HEK293 (cell line): ENCODE measurements around the gene DENND6B.

Source experiments
- CTCF ChIA-PET: fragments of 350-600 bp; formaldehyde crosslinking; extraction: SDS; loops from one replicate; lab custom pipeline; 2021; ENCODE audit warnings: antibody characterized with exemption; lab: Yijun Ruan, JAX
- POLR2A ChIA-PET: fragments of 300-600 bp; formaldehyde crosslinking; extraction: SDS; loops from one replicate; lab custom pipeline; 2020; ENCODE audit warnings: antibody characterized with exemption, inconsistent platforms; lab: Yijun Ruan, JAX
- H3K27ac ChIP-seq: fragments of 200-500 bp; sonication (Bioruptor generic); 2 replicates; pipeline ENCODE4 v1.5.1; 2014; ENCODE audit warnings: low read depth, low read length, control low read depth, inconsistent platforms; ENCODE audit errors: extremely low read depth
- H3K36me3 ChIP-seq, 2 experiments: fragments of 200-500 bp in 1 of 2; sonication (Bioruptor generic) in 1 of 2; 1 replicate in 1 of 2; 2 replicates in 1 of 2; pipeline ENCODE4 v1.5.1; 2014 to 2017; ENCODE audit warnings: inconsistent platforms in 2 of 2, low read length in 2 of 2; ENCODE audit not compliant: control insufficient read depth in 2 of 2, insufficient read depth in 1 of 2
- H3K4me1 ChIP-seq: fragments of 200-500 bp; sonication (Bioruptor generic); 2 replicates; pipeline ENCODE4 v1.5.1; 2014; ENCODE audit warnings: mild to moderate bottlenecking, low read length, inconsistent platforms; ENCODE audit not compliant: control insufficient read depth, insufficient read depth
- H3K4me3 ChIP-seq: 2 replicates; pipeline ENCODE4 v1.5.1; 2011; ENCODE audit warnings: low read depth, mild to moderate bottlenecking, control low read depth, low read length, moderate library complexity
- H3K9me3 ChIP-seq: fragments of 200-500 bp; sonication (Bioruptor generic); 2 replicates; pipeline ENCODE4 v1.5.1; 2014; ENCODE audit warnings: low read depth, low read length, inconsistent platforms; ENCODE audit not compliant: control insufficient read depth, insufficient read depth
- GLIS2 ChIP-seq: fragments of 450-650 bp; formaldehyde crosslinking; IDR thresholded peaks from 2 replicates; pipeline ENCODE4 v1.5.1; 2016; ENCODE audit warnings: missing biosample characterization, missing genetic modification characterization
- IKZF3 ChIP-seq: fragments of 450-650 bp; IDR thresholded peaks from 2 replicates; pipeline ENCODE4 v1.5.0; 2018; ENCODE audit warnings: missing biosample characterization, mild to moderate bottlenecking, missing genetic modification characterization, moderate library complexity
- SCRT2 ChIP-seq: fragments of 450-650 bp; formaldehyde crosslinking; IDR thresholded peaks from 2 replicates; pipeline ENCODE4 v1.5.1; 2016; ENCODE audit warnings: missing biosample characterization, missing genetic modification characterization
- SP2 ChIP-seq: fragments of 450-650 bp; formaldehyde crosslinking; IDR thresholded peaks from 2 replicates; pipeline ENCODE4 v1.5.1; 2016; ENCODE audit warnings: missing biosample characterization, missing genetic modification characterization
- SP7 ChIP-seq: fragments of 450-650 bp; formaldehyde crosslinking; IDR thresholded peaks from 2 replicates; pipeline ENCODE4 v1.5.1; 2016; ENCODE audit warnings: missing biosample characterization, missing genetic modification characterization
- WT1 ChIP-seq: fragments of 450-650 bp; formaldehyde crosslinking; IDR thresholded peaks from 2 replicates; pipeline ENCODE4 v1.5.1; 2016; ENCODE audit warnings: missing biosample characterization, missing genetic modification characterization
- ZBTB8A ChIP-seq: fragments of 450-650 bp; formaldehyde crosslinking; IDR thresholded peaks from 2 replicates; pipeline ENCODE4 v1.5.1; 2016; ENCODE audit warnings: missing biosample characterization, missing genetic modification characterization
- ZFP41 ChIP-seq: fragments of 450-650 bp; formaldehyde crosslinking; IDR thresholded peaks from 2 replicates; pipeline ENCODE4 v1.5.1; 2016; ENCODE audit warnings: missing biosample characterization, missing genetic modification characterization, borderline replicate concordance
- ZNF133 ChIP-seq: fragments of 450-650 bp; formaldehyde crosslinking; IDR thresholded peaks from 2 replicates; pipeline ENCODE4 v1.5.1; 2016; ENCODE audit warnings: missing biosample characterization, missing genetic modification characterization
- ZNF155 ChIP-seq: fragments of 450-650 bp; formaldehyde crosslinking; IDR thresholded peaks from 2 replicates; pipeline ENCODE4 v1.5.1; 2016; ENCODE audit warnings: missing biosample characterization, missing genetic modification characterization
- ZNF202 ChIP-seq: fragments of 450-650 bp; formaldehyde crosslinking; IDR thresholded peaks from 2 replicates; pipeline ENCODE4 v1.5.1; 2016; ENCODE audit warnings: missing biosample characterization, missing genetic modification characterization, borderline replicate concordance
- ZNF266 ChIP-seq: fragments of 450-650 bp; formaldehyde crosslinking; IDR thresholded peaks from 2 replicates; pipeline ENCODE4 v1.5.1; 2016; ENCODE audit warnings: missing biosample characterization, missing genetic modification characterization, low read depth
- ZNF292 ChIP-seq: fragments of 450-650 bp; formaldehyde crosslinking; IDR thresholded peaks from 2 replicates; pipeline ENCODE4 v1.5.1; 2016; ENCODE audit warnings: low read depth, missing biosample characterization, missing genetic modification characterization, borderline replicate concordance
- ZNF37A ChIP-seq: fragments of 450-650 bp; IDR thresholded peaks from 2 replicates; pipeline ENCODE4 v1.5.1; 2018; ENCODE audit warnings: missing biosample characterization, missing genetic modification characterization
- ZNF433 ChIP-seq: fragments of 450-650 bp; formaldehyde crosslinking; IDR thresholded peaks from 2 replicates; pipeline ENCODE4 v1.5.1; 2016; ENCODE audit warnings: missing biosample characterization, missing genetic modification characterization, low read depth
- ZNF473 ChIP-seq: fragments of 450-650 bp; formaldehyde crosslinking; IDR thresholded peaks from 2 replicates; pipeline ENCODE4 v1.5.1; 2017; ENCODE audit warnings: missing biosample characterization, missing genetic modification characterization
- ZNF544 ChIP-seq: fragments of 450-650 bp; formaldehyde crosslinking; IDR thresholded peaks from 2 replicates; pipeline ENCODE4 v1.5.0; 2017; ENCODE audit warnings: missing biosample characterization, missing genetic modification characterization
- ZNF596 ChIP-seq: fragments of 450-650 bp; IDR thresholded peaks from 2 replicates; pipeline ENCODE4 v1.5.0; 2018; ENCODE audit warnings: missing biosample characterization, mild to moderate bottlenecking, missing genetic modification characterization, moderate library complexity
- ZNF654 ChIP-seq: fragments of 450-650 bp; formaldehyde crosslinking; IDR thresholded peaks from 2 replicates; pipeline ENCODE4 v1.5.1; 2016; ENCODE audit warnings: low read depth, missing biosample characterization, missing genetic modification characterization
- ZNF670 ChIP-seq: fragments of 450-650 bp; formaldehyde crosslinking; IDR thresholded peaks from 2 replicates; pipeline ENCODE4 v1.5.1; 2016; ENCODE audit warnings: missing biosample characterization, missing genetic modification characterization, low read depth
- ZNF76 ChIP-seq: fragments of 450-650 bp; formaldehyde crosslinking; IDR thresholded peaks from 2 replicates; pipeline ENCODE4; 2016; ENCODE audit warnings: low read depth, missing biosample characterization, missing genetic modification characterization, borderline replicate concordance
- ZNF785 ChIP-seq: fragments of 450-650 bp; formaldehyde crosslinking; IDR thresholded peaks from 2 replicates; pipeline ENCODE4 v1.5.1; 2016; ENCODE audit warnings: missing biosample characterization, missing genetic modification characterization
- ZNF830 ChIP-seq: fragments of 450-650 bp; IDR thresholded peaks from 2 replicates; pipeline ENCODE4 v1.5.0; 2018; ENCODE audit warnings: missing biosample characterization, missing genetic modification characterization, low read depth, mild to moderate bottlenecking, moderate library complexity
- TF ChIP-seq, protein P1 (sequence below): fragments of 450-650 bp; formaldehyde crosslinking; IDR thresholded peaks from 2 replicates; pipeline ENCODE4 v1.5.1; 2017; ENCODE audit warnings: missing biosample characterization, missing genetic modification characterization
- TF ChIP-seq, protein P2 (sequence below): fragments of 450-650 bp; formaldehyde crosslinking; IDR thresholded peaks from 2 replicates; pipeline ENCODE4 v1.5.1; 2016; ENCODE audit warnings: missing biosample characterization, missing genetic modification characterization
- TF ChIP-seq, protein P3 (sequence below): sonication (generic); formaldehyde crosslinking; IDR thresholded peaks from 2 replicates; pipeline ENCODE4 v1.8.1; 2022; ENCODE audit warnings: mild to moderate bottlenecking, moderate library complexity, missing genetic modification reagents
- TF ChIP-seq, protein P4 (sequence below): fragments of 450-650 bp; formaldehyde crosslinking; IDR thresholded peaks from 2 replicates; pipeline ENCODE4 v1.5.1; 2017; ENCODE audit warnings: missing biosample characterization, missing genetic modification characterization
- TF ChIP-seq, protein P5 (sequence below): fragments of 450-650 bp; formaldehyde crosslinking; IDR thresholded peaks from 2 replicates; pipeline ENCODE4 v1.5.1; 2016; ENCODE audit warnings: missing biosample characterization, missing genetic modification characterization

Gene DENND6B

DNA sequence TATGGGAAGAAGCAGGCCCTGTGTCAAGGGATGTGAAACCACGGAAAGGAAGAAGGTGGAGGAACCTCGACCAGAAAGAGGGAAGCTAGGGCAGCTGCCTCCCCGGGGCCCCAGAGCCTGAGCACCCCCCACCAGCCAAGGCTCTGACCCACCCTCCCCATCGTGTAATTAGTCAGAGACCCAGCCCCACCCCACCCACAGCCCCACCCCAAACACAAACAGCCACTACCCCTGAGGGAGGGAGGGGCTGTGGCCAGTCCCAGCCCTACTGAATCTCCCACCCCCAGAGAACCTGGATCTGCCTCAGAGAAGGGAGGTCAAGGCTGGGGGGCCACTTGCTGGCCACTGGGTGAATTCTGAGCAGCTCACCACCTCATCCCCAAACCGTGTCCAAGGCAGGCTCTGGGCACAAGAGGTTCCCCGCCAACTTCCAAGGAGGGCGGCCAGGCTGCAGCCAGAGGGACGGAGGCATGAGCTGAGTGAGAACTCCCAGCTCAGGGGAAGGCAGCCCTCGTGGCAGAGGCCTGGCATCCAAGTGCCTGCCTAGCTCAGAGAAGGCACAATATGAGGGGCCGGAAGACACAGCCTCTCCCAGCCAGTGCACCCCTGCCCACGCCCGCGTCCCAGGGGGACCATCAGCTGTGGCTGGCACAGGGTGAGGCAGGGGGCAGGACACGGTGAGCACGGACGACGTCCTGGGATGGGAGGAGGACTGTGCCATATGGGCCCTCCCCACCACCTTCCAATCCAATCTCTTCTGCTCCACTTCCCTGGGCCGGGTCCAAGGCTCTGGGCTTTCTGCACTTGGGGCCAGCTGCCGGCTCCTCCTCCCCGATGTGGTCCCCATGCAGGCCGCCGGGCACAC is 22.1 kb downstream of the DENND6B start (continued):
- no peak for TF ChIP-seq ZNF433 (tag by site-specific recombination)
- peak; percentile 42; the same call in 1 of the 2 replicates for TF ChIP-seq SP2 (tag by site-specific recombination)
- TF ChIP-seq ZNF785 (tag by site-specific recombination) = no peak
- TF ChIP-seq ZNF654 (tag by site-specific recombination) = no peak
- no peak for TF ChIP-seq ZNF202 (tag by site-specific recombination)
- TF ChIP-seq WT1 = no peak
- TF ChIP-seq, protein P1, sequence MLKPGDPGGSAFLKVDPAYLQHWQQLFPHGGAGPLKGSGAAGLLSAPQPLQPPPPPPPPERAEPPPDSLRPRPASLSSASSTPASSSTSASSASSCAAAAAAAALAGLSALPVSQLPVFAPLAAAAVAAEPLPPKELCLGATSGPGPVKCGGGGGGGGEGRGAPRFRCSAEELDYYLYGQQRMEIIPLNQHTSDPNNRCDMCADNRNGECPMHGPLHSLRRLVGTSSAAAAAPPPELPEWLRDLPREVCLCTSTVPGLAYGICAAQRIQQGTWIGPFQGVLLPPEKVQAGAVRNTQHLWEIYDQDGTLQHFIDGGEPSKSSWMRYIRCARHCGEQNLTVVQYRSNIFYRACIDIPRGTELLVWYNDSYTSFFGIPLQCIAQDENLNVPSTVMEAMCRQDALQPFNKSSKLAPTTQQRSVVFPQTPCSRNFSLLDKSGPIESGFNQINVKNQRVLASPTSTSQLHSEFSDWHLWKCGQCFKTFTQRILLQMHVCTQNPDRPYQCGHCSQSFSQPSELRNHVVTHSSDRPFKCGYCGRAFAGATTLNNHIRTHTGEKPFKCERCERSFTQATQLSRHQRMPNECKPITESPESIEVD (tag by site-specific recombination) = no peak
- TF ChIP-seq ZNF670 (tag by site-specific recombination) = no peak
- TF ChIP-seq, protein P2, sequence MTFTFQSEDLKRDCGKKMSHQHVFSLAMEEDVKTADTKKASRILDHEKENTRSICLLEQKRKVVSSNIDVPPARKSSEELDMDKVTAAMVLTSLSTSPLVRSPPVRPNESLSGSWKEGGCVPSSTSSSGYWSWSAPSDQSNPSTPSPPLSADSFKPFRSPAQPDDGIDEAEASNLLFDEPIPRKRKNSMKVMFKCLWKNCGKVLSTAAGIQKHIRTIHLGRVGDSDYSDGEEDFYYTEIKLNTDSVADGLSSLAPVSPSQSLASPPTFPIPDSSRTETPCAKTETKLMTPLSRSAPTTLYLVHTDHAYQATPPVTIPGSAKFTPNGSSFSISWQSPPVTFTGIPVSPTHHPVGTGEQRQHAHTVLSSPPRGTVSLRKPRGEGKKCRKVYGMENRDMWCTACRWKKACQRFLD (tag by site-specific recombination) = no peak
- TF ChIP-seq SCRT2 = no peak
- TF ChIP-seq, protein P3, sequence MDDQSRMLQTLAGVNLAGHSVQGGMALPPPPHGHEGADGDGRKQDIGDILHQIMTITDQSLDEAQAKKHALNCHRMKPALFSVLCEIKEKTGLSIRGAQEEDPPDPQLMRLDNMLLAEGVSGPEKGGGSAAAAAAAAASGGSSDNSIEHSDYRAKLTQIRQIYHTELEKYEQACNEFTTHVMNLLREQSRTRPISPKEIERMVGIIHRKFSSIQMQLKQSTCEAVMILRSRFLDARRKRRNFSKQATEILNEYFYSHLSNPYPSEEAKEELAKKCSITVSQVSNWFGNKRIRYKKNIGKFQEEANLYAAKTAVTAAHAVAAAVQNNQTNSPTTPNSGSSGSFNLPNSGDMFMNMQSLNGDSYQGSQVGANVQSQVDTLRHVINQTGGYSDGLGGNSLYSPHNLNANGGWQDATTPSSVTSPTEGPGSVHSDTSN (CRISPR knock-in tag) = no peak
- TF ChIP-seq, protein P4, sequence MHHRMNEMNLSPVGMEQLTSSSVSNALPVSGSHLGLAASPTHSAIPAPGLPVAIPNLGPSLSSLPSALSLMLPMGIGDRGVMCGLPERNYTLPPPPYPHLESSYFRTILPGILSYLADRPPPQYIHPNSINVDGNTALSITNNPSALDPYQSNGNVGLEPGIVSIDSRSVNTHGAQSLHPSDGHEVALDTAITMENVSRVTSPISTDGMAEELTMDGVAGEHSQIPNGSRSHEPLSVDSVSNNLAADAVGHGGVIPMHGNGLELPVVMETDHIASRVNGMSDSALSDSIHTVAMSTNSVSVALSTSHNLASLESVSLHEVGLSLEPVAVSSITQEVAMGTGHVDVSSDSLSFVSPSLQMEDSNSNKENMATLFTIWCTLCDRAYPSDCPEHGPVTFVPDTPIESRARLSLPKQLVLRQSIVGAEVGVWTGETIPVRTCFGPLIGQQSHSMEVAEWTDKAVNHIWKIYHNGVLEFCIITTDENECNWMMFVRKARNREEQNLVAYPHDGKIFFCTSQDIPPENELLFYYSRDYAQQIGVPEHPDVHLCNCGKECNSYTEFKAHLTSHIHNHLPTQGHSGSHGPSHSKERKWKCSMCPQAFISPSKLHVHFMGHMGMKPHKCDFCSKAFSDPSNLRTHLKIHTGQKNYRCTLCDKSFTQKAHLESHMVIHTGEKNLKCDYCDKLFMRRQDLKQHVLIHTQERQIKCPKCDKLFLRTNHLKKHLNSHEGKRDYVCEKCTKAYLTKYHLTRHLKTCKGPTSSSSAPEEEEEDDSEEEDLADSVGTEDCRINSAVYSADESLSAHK (tag by site-specific recombination) = no peak
- no peak; the same call in 1 of the 2 replicates for TF ChIP-seq SP7 (tag by site-specific recombination)
- no peak for TF ChIP-seq GLIS2
- TF ChIP-seq ZBTB8A (tag by site-specific recombination) = no peak

DNA sequence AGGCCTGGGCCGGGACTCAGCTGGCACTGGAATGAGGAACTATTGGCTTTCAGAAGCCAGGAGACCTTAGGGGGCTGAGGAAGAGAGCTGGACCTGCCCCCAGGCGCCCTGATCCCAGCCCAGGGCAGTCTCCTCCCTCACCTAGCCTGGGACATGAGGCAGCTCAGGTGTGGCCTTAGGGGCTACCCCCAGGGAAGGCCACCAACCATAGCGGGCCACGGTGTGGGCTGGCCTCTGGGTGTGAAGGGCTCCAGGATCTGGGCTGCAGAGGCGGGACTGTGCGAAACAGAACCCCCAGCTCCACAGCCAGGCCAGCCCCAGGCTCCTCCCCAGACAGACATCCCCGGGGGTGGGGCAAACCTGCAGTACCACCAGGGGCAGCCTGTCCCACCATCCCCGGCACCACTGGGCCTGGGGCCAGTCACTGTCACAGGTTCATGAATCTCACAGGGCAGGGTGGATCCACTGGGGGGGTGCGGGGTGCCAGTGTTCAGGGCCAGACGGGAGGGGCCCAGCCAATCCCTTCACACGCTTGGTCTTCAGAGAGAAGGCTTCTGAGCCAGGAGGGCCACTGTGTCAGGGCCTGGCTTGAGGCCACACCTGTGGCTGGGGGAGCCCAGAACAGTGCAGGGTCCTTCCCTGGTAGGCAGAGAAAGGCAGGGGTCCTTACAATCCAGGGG is 22.8 kb downstream of the DENND6B start:
- Histone ChIP-seq H3K4me1 (peaks cover 21% of the 10 kb centered on the region), H3K27ac (peak overlapping the region; percentile 56), H3K4me3 (no peak overlapping the region), H3K9me3 (no peaks in the 10 kb centered on the region), H3K36me3 (peaks cover 0 to 40% of the 10 kb centered on the region in 2 experiments; a peak in 1 of 3 replicates)
- ChIA-PET POLR2A (interaction anchor here (0.5 to 4.7 kb wide), 8 partner anchors 10 to 222 kb away, joined by 3 to 37 read pairs (median 4); partner anchors contain the start of genes NCAPH2 and SCO2), CTCF (interaction anchor here (1.0 to 2.1 kb wide), 6 partner anchors 7 to 53 kb away, joined by 3 to 8 read pairs (median 4); partner anchors contain the start of gene HDAC10)
- TF ChIP-seq ZNF155 (tag by site-specific recombination) (no peak), ZNF596 (tag by site-specific recombination) (no peak), ZNF202 (tag by site-specific recombination) (no peak), ZFP41 (tag by site-specific recombination) (no peak), ZNF830 (tag by site-specific recombination) (no peak), ZNF473 (tag by site-specific recombination) (no peak), IKZF3 (tag by site-specific recombination) (no peak), ZNF292 (tag by site-specific recombination) (no peak), ZNF133 (tag by site-specific recombination) (no peak), ZNF37A (tag by site-specific recombination) (no peak), ZNF544 (tag by site-specific recombination) (no peak), ZNF266 (tag by site-specific recombination) (no peak), ZNF76 (peak; percentile 73; the same call in 1 of the 2 replicates)
- TF ChIP-seq, protein P5, sequence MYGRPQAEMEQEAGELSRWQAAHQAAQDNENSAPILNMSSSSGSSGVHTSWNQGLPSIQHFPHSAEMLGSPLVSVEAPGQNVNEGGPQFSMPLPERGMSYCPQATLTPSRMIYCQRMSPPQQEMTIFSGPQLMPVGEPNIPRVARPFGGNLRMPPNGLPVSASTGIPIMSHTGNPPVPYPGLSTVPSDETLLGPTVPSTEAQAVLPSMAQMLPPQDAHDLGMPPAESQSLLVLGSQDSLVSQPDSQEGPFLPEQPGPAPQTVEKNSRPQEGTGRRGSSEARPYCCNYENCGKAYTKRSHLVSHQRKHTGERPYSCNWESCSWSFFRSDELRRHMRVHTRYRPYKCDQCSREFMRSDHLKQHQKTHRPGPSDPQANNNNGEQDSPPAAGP (tag by site-specific recombination) = peak; percentile 87; the same call in 1 of the 2 replicates
